ENCODE measurements around the gene DIP2B. TPM values are rescaled to one million over a fixed set of nuclear protein-coding genes. Genes with fewer than 3 reads are reported as not detected.

DIP2B gene
- total and polyA plus RNA-seq, 12 donors, result 3.4 to 46.6 (median 25.0) TPM

GRCh38 chr12:50527359-50527726, 22.6 kb downstream of the DIP2B start:
- no peaks in the 10 kb centered on the region for H3K36me3 ChIP-seq (replicated peaks in 1 of 2)
- H3K4me1 ChIP-seq (replicated peaks in 1 of 2), result peaks cover 0 to 19% of the 10 kb centered on the region in 2 donors
- no peak overlapping the region for H3K27ac ChIP-seq
- no peak for DNase-seq
- TF ChIP-seq CTCF (IDR thresholded peaks at IDR 0.05) (no peak), POLR2A (IDR thresholded peaks at IDR 0.05) (no peak)
- H3K4me3 ChIP-seq, result no peak overlapping the region
- intact Hi-C loops (cut with DNase I), result no loop called here
- WGBS, 4 donors, result 96 to 98% (median 97%) methylated on average over 5 of the region's 5 CpGs
- H3K27me3 ChIP-seq, result no peaks in the 10 kb centered on the region
- no peaks in the 10 kb centered on the region for H3K9me3 ChIP-seq (replicated peaks in 1 of 3)

GRCh38 chr12:50528800-50529199, 24.0 kb downstream of the DIP2B start:
- H3K27ac ChIP-seq, result no peak overlapping the region
- TF ChIP-seq CTCF (IDR thresholded peaks at IDR 0.05), result no peak
- H3K36me3 ChIP-seq (replicated peaks in 1 of 2), result no peaks in the 10 kb centered on the region
- H3K4me3 ChIP-seq, result no peak overlapping the region
- no peak for DNase-seq
- H3K9me3 ChIP-seq (replicated peaks in 1 of 3), result no peaks in the 10 kb centered on the region
- intact Hi-C loops (cut with DNase I), result no loop called here
- peaks cover 3 to 32% of the 10 kb centered on the region in 2 donors for H3K4me1 ChIP-seq (replicated peaks in 1 of 2)
- H3K27me3 ChIP-seq, result no peaks in the 10 kb centered on the region
- 83 to 100% (median 99%) methylated on average over 1 of the region's 1 CpG for whole genome bisulfite sequencing, 4 donors

- DNase-seq, result no peak
- intact Hi-C loops (cut with DNase I), result no loop called here
- Histone ChIP-seq H3K4me1 (replicated peaks in 1 of 2) (peaks cover 3 to 36% of the 10 kb centered on the region in 2 donors), H3K4me3 (no peak overlapping the region), H3K27ac (no peak overlapping the region), H3K36me3 (replicated peaks in 1 of 2) (no peaks in the 10 kb centered on the region), H3K9me3 (replicated peaks in 1 of 3) (no peaks in the 10 kb centered on the region), H3K27me3 (no peaks in the 10 kb centered on the region)
- TF ChIP-seq POLR2A (IDR thresholded peaks at IDR 0.05), result no peak
- no peak for TF ChIP-seq CTCF (IDR thresholded peaks at IDR 0.05)
- 85 to 93% (median 89%) methylated on average over 3 of the region's 3 CpGs for WGBS, 4 donors
These were observed 24.6 kb downstream of the DIP2B start for GRCh38 chr12:50529345-50529744.

GRCh38 chr12:50530532-50530931, 25.7 kb downstream of the DIP2B start:
- WGBS, 4 donors, result 96 to 98% (median 97%) methylated on average over 2 of the region's 2 CpGs
- DNase-seq, result no peak
- intact Hi-C loops (cut with DNase I), result no loop called here
- H3K4me1 ChIP-seq (replicated peaks in 1 of 2), result peaks cover 3 to 42% of the 10 kb centered on the region in 2 donors
- H3K9me3 ChIP-seq (replicated peaks in 1 of 3), result no peaks in the 10 kb centered on the region
- H3K4me3 ChIP-seq, result no peak overlapping the region
- H3K36me3 ChIP-seq (replicated peaks in 1 of 2), result no peaks in the 10 kb centered on the region
- no peak overlapping the region for H3K27ac ChIP-seq
- no peaks in the 10 kb centered on the region for H3K27me3 ChIP-seq
- TF ChIP-seq POLR2A (IDR thresholded peaks at IDR 0.05) (no peak), CTCF (IDR thresholded peaks at IDR 0.05) (no peak)

All from adrenal gland (tissue), 12 donors.